ENCODE data around the gene GLIS1.

GRCh38 chr1:53666566-53666965 lies 72.4 kb downstream of the GLIS1 start:
- no peak for TF ChIP-seq CTCF (IDR thresholded peaks at IDR 0.05)
- no peak for TF ChIP-seq POLR2A (IDR thresholded peaks at IDR 0.05)
